ENCODE data around the gene RFLNA.
"Not testable (repeated sequence)": the region's sequence is repeated elsewhere in the genome, so short reads cannot be mapped to it uniquely, and the experiment has no call there.

RFLNA gene

DNA sequence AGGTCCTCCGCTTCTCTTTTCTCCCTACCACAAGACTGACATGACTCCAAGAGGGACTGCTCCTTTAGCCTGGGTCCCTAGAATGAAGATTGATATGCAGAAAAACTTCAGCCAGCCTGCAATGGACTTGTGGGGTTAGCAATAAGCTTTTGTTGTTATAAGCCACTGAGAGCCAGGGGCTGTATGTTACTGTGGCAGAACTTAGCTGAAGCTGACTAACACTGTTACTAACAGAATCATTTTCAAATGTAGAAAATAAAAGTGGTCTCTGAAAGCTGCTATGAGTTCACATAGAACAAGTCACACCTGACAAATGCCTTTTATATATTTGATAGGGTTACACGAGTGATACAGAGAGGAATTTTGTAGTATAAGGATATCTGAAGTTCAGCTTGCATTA is 13.6 kb upstream of the RFLNA start:
- in situ Hi-C loops (cut with HindIII; ENCODE audit: low sequenced_read_pairs) = no loop called here

DNA sequence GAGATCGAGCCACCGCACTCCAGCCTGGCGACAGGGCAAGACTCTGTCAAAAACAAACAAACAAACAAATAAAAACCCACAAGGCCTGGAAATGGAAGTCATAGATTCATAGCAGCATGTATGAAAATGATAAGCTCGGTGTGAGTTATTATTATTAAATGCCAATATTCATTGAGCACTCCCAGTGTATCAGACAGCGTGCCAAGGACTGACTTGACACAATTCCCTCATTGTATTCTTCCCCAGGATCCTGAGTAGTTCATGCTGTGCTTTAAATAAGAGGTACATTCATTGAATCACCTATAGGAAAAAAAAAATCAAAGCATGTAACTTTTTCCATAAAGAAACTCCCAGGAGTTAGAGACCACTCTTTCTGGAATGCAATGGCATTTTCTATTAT is 12.6 kb upstream of the RFLNA start:
- in situ Hi-C loops (cut with HindIII; ENCODE audit: low sequenced_read_pairs) = no loop called here

DNA sequence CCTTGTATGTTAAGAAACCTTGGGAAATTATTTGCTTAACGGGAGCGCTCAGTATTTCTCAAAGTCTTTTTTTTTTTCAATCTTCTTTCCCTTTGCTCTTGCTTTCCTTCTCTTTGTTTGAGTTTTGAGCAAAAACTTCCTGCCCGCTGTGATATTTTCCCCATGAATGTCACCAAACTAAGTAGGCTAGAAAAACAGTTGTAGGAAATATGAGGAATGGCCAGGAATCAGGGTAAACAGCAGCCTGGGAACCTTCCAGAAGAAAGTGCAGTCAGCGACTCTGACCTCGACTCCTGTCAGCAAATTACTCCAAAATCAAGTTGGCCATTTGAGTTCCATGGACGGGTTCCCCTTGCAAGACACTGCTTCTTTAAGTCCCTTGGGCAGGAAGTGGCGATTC is 11.6 kb upstream of the RFLNA start:
- in situ Hi-C loops (cut with HindIII; ENCODE audit: low sequenced_read_pairs) = no loop called here

DNA sequence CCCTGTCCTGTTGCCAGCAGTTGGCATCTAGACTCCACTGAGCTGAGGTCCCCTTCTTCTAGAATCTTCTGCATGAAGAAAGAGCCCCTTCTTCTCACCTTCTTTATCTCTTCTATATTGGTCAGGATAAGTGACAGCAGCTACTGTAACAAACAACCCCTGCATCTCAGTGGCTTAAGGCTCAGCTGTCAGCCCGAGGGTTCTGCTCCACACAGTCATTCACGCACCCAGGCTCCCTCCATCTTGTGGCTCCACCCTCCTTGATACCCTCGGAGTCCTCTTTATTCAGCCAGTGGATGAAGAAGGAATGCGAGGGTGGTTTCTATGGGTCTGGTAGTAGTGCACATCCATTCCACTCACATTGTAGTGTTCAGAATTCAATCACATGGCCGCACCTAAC is 10.5 kb upstream of the RFLNA start:
- in situ Hi-C loops (cut with HindIII; ENCODE audit: low sequenced_read_pairs) = no loop called here

DNA sequence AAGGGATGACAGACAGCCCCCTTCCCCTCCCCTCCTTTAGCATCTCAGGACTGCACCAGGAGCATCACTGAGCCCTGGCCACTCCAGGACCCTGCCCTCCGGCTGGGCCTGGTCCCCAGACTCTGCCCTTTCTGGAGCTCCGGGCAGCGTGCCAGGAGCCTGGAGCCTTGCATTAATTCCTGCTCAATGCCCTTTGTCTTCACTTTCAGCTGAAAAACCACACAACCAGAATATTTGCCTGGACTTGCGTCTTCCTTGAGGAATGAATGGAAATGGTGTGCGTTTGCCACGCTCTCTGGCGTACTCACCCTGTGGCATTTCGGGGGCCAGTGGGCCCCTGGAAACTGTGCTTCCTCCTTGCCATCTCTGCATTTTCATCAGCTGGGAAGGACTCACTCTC is 8.5 kb upstream of the RFLNA start:
- in situ Hi-C loops (cut with HindIII; ENCODE audit: low sequenced_read_pairs) = no loop called here

DNA sequence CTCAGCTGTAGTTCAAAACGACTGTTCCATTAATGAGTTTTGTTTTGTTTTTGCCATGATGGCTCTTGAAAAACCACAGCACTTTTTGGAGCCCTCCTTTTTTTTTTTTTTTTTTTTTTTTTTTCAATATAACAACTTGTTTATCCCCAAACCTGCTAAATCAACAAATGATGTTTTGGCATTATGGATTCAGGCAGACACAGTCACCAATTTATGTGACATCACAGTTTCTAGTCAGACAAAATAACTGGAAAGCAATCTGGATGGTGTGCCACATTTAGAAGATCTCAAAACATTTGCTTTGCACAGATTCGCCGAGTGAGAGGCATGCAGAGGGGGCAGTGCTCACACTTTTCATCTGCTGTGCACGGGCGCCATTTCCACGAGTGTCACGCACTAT is 7.9 kb upstream of the RFLNA start:
- in situ Hi-C loops (cut with HindIII; ENCODE audit: low sequenced_read_pairs) = no loop called here

DNA sequence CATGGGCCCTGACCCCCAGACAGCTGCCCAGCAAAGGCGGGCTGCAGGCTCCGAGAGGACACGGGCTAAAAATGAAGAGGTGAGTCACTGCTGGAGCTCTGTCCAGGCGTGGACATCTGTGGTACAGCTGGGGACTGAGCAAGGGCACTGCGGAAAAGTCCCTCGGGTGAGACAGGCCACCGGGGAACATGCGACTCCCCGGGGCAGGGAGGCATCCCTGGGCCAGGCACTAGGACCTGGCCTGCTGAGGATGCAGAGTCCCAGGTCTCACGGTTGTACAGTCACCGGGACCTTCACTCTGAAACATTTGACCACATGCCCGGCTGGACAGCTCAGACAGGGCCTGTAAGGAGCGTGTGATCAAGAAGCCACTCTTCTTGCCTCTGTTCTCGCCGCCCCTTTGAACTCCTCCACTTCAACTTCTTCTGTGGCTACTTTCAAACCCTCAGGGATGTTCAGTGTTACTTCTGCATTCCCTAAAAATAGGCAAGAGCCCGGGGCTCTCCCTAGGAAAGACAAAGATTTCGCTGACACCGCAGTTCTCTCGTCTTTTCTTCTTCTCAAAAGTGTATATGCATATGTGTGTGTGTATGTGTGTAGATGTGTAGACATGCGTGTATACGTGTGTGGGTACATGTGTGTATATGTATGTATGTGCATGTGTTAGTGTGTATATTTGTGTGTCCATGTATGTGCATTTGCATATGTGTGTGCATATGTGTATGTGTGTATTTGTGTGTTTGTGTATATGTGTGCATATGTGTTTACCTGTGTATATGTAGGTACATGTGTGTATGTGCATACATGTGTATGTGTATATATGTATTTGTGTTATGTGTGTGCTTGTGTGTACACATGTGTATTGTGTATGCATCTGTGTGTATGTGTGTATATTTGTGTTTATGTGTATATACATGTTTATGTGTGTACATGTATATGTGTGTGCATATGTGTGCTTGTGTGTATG is 5.0 kb upstream of the RFLNA start:
- in situ Hi-C loops (cut with HindIII; ENCODE audit: low sequenced_read_pairs) = no loop called here

DNA sequence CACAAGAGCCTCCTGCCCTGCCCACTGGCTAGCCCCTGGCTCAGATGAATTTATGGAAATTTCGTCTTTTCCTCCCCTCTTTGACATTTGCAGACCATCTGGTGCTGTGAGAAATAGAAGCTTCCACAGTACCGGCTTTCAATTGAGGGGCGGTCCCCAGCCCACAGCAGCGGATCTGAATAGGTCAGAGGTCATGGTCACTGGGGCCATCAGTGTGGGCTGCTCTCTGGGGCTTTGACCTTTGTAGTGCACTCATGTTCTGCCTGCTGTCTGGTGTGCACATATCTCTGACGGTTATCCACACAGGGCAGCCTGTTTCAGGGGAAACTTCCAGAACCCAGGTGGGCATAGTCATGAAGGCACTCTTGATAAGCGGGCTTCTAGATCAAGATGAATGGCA is 2.5 kb upstream of the RFLNA start:
- in situ Hi-C loops (cut with HindIII; ENCODE audit: low sequenced_read_pairs) = no loop called here

DNA sequence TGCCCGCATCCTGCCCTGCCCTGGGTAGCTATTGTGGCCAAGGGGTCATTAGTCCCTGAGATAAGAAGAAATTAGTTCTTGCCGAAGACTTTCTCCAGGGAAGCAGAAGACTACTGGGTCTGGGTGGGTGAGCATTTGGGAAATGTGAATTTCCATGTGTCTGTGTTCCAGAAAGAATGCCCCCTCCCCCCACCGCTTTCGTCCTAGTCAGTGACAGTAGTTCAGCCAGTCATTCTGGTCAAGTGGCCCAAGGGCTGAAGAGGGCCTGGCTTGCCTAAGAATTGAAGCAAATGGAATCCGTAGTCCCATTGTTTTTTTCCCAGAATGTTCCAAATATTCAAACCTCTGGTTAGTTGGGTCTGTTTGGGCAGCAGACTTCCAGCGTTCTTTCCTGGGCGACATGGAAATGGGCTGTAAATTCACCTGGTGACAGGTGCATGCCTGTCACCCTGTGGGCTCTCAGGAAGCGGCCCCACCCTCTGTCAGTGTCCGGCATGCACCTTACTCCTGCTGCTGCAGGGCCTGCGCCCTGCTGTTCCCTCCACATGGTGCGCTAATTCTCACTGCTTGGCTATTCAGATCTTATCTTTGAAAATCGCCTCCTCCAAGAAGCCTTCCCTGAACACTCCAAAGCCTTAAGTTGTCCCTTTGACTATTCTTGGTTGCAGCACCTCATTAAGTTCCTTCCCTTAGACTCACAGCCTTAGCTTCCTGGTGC is 1.4 kb upstream of the RFLNA start:
- in situ Hi-C loops (cut with HindIII; ENCODE audit: low sequenced_read_pairs) = no loop called here

DNA sequence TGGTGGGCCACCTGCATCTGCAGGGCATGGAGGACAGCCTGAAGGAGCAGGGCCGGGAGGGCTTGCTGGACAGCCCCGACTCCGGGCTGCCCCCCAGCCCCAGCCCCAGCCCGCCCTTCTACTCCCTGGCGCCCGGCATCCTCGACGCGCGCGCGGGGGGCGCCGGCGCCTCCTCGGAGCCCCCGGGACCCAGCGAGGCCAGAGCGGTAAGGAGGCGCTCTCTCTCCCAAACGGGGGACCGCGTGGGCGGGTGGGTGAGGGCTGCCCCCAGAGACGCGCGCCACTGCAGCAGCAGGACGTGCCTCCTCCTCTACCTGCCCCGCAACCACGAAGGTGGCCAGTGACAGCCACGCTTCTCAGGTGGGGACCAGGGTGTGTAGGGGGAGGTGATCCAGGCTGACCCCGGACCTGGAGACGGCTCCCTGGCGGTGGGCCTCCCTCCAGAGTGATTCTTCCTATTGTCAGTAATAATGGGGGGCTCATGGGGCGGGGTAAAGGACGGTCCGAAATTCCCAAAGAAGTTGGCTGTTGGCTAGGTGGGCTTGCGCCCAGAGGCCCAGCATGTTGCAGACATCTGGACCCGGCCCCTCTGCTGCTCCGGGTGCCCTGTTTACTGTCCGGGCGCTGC is 652 bp downstream of the RFLNA start:
- in situ Hi-C loops (cut with HindIII; ENCODE audit: low sequenced_read_pairs) = no loop called here

DNA sequence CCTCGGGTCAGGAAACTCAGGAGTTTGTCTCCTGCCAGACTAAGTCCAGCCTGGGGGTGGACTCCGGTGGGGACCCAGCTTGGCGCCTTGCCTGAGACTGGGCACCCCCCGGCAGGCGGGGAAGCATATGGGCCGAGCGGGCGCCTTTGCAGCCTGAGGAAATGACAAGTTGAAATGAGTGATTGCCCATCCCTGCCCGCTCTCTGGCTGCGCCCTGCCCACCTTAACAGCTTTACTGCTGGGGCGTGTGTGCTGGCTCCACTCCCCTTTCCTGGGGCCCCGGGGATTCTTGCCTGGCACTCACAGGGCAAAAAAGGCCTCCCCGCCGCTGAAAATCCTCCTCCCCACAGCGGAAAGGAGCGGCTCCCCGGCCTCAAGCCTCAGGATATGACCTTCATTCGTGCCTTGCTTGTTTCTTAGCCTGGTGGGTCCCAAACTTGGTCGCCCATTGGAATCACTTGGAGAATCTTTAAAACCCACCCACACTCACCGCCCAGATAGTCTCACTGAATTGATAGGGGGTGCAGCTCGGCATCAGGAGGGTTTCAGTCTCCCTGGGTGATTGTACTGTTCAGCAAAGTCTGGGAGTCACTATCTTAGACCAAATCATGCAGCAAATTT is 1.5 kb downstream of the RFLNA start:
- in situ Hi-C loops (cut with HindIII; ENCODE audit: low sequenced_read_pairs) = no loop called here

DNA sequence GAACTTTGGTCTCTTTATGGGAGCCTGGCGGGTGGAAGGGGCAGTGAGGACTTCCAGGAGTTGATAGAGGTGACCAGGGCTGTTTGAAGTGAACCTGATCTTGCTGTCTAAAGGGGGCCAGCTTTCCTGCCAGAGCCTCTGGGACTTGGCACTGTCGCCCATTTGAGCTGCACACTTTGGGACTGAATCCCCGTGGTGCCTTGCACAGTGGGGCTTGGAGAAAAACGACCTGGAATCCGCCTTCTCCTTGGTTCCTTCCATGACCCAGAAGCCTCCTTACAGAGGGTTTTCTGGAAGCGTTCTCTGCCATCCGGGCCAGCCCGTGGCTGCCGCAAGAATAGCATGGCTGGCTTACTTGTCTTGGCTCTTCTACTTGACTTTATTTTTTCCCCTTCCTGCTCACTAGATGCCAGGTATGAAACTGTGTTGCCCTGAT is 2.0 kb downstream of the RFLNA start:
- in situ Hi-C loops (cut with HindIII; ENCODE audit: low sequenced_read_pairs) = no loop called here

DNA sequence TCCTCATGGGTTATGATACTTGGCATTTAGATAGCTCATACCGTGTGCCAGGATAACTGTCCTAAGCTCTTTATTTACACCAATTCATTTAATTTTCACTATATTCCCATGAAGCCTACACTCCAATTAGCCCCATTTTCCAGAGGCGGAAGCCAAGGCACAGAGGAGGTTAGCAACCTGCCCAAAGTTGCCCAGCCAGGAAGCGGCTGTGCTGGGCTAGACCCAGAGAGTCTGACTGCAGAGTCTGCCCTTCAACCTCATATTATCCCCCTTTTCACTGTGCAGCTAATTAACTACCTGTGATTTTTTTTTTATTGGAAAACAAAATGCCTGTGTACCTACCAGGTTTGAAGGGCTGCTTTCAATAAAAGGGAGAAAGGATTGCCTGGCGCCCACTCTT is 2.5 kb downstream of the RFLNA start:
- in situ Hi-C loops (cut with HindIII; ENCODE audit: low sequenced_read_pairs) = no loop called here

DNA sequence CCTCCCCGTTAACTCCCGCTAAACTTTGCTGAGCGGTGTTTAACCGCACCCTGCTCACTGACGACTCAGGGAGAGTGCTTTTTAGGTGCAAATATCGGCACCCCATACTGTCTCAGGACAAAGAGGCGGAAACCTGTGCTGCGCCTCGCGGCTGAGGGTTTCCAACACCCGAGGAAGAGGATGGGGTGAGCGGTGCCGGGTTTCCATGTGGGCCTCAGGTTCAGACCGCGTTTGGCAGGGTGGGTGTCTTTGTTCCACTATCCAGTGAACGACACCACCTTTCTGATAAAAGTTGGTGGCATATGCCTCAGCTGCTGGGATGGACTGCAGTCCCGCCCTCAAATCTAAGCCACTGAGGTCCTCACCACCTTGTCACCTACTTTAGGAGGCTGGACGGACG is 3.0 kb downstream of the RFLNA start:
- in situ Hi-C loops (cut with HindIII; ENCODE audit: low sequenced_read_pairs) = no loop called here

DNA sequence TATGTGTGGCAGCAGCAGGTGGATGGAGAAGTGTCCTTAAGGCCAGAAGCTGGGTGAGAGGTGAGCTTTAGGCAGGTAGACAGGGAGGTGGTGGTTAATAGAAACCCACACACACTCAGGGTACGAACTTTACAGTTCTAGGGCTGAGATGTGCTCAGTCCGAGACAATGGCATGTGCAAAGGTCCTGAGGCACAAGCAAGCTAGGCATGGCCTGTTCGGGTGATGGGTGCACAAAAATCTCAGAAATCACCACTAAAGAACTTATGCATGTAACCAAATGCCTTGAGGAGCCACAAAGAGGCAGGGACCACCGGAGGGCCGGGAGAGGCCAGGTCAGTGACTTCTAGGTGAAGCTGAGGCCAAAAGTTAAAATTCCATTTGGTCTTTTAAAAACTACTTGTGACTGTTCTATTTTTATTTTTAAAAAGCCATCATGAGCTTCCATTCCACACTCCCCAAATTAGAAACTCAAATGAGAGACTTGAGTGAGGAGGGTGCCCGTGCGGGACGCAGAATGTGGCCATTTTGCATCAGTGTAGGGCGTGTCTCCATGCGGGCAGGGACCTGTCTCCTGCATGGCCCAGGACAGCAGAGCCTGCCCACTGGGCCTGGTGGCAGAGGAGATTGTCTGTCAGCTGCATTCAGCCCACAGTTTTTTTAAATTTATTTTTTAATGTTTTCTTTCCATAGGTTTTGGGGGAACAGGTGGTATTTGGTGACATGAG is 4.0 kb downstream of the RFLNA start:
- in situ Hi-C loops (cut with HindIII; ENCODE audit: low sequenced_read_pairs) = no loop called here

DNA sequence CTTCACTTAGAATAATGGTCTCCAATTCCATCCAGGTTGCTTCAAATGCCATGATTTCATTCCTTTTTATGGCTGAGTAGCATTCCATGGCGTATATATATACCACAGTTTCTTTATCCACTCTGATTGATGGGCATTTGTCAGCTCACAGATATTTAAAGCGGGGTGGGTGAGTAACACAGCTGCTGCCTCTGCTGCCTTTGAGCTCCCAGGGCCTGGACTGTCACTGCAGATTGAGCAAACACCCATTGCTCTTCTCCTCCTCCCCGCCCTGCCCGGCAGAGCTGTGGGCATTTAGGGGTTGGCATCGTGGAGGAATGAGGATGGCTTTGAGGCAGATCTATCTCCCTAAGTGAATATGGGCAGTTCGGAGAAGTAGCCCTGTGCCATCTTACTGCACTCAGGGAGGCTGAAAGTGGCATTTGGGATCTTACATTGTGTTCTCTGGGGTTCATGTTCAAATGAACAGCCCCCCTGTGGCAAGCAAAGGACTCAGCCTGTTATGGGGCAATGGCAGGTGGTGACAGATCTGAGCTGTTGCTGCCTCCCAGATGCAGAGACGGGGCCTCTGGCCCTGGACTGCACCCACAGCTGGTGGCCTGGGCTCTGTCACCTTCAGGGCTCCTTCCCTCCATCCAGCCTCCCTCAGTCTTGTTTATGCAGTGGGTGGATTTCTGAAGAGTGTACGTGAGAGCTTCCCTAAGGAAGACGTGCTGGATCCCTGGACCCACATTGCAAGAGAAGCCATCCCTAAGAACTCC is 4.9 kb downstream of the RFLNA start:
- in situ Hi-C loops (cut with HindIII; ENCODE audit: low sequenced_read_pairs) = no loop called here

DNA sequence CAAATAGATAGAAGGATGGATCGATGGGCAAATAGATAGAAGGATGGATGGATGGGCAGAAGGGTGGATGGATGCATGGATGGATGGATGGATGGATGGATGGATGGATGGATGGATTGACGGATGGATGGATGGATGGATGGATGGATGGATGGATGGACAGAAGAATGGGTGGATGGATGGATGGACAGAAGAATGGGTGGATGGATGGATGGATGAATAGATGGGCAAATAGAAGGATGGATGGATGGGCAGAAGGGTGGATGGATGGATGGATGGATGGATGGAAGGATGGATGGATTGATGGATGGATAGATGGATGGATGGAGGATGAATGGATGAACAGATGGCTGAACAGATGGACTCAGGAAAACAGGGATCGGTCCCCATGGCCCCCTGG is 5.8 kb downstream of the RFLNA start:
- in situ Hi-C loops (cut with HindIII; ENCODE audit: low sequenced_read_pairs) = not testable (repeated sequence)

DNA sequence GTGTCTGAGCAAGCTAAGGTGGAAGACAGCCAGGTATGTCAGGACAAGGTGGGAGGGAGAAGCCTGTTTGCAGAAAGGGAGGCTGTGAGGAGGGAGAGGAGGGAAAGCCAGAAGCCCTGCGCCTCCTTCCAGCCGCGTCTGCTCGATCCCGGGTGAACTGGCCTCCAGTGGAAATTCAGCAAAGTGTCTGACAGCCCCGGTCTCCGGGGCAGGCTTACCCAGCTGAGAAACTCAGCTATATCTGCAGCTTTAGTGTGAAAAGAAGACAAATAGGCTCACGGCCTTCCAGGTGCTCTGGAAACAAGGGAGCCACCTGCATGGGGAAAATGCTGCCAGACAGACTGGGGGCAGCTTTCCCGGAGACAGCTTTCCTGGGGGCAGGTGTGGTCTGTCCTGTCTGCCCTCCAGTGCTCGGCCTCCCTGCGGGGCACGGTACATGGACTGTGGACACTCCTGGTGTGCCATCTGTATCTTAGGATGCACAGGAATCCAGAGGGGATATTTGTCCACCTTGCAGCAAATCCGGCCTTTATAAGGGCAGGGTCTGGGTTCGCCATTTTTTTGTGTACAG is 6.3 kb downstream of the RFLNA start:
- in situ Hi-C loops (cut with HindIII; ENCODE audit: low sequenced_read_pairs) = no loop called here

DNA sequence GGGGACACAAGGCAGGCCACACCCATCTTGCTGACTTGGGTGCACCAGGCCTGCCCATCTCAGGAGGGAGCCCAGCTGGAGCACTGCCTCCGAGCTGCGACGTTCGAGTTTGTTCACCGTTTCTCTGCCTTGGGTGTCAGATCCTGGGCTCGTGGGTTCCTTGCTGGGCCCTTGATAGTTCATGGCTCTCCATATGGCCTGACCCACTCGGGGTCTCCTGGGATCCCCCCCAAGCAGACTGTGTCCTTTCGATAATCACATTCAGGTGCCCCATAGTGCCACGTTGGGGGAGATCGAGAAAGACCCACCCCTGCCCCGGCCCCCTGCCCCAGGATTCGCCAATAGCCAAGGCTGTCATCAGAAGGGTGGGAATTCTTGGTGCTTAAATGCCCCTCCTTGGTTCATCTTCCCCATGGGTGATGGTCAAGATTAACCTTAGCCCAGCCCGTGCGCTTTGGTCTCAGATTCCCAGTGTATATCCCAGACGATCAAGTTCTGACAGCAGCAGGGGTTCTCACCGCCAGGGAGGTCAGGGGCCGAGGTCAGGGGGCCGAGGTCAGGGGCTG is 7.4 kb downstream of the RFLNA start:
- in situ Hi-C loops (cut with HindIII; ENCODE audit: low sequenced_read_pairs) = no loop called here

Data from endothelial cell of hepatic sinusoid (primary cell).